Brain microvascular endothelial cell (primary cell): ENCODE results near the gene BMPER.
A peak's percentile ranks its signal among the peaks of the same experiment; 100 is the strongest.

Experiments
- DNase-seq: peaks from one replicate; pipeline ENCODE4 v3.0.0-alpha.2; 2020
- H3K27ac ChIP-seq: fragments of 250-450 bp; sonication (Bioruptor Pico); 2 replicates; pipeline ENCODE4 v1.5.1; 2020; ENCODE audit warnings: mild to moderate bottlenecking, moderate library complexity
- H3K27me3 ChIP-seq: fragments of 250-450 bp; sonication (Bioruptor Pico); replicated peaks from 2 replicates; pipeline ENCODE4 v1.5.1; 2020; ENCODE audit warnings: mild to moderate bottlenecking
- H3K36me3 ChIP-seq: fragments of 250-450 bp; sonication (Bioruptor Pico); replicated peaks from 2 replicates; pipeline ENCODE4 v1.5.1; 2020; ENCODE audit warnings: mild to moderate bottlenecking
- H3K4me3 ChIP-seq: 2 replicates; pipeline ENCODE4 v1.5.1; 2011; ENCODE audit warnings: low read depth, mild to moderate bottlenecking, control low read depth, low read length, moderate library complexity
- CTCF ChIP-seq: IDR thresholded peaks from 2 replicates; pipeline ENCODE4 v1.5.1; 2011; ENCODE audit warnings: low read depth, mild to moderate bottlenecking, moderate library complexity, low read length, control low read depth, inconsistent platforms; ENCODE audit errors: missing control alignments
- in situ Hi-C: cut with HindIII; loops from 2 replicates; pipeline ENCODE4 v1.10.0; 2017; ENCODE audit warnings: low sequenced_read_pairs, low pct_ligation_motif_present

BMPER gene

DNA sequence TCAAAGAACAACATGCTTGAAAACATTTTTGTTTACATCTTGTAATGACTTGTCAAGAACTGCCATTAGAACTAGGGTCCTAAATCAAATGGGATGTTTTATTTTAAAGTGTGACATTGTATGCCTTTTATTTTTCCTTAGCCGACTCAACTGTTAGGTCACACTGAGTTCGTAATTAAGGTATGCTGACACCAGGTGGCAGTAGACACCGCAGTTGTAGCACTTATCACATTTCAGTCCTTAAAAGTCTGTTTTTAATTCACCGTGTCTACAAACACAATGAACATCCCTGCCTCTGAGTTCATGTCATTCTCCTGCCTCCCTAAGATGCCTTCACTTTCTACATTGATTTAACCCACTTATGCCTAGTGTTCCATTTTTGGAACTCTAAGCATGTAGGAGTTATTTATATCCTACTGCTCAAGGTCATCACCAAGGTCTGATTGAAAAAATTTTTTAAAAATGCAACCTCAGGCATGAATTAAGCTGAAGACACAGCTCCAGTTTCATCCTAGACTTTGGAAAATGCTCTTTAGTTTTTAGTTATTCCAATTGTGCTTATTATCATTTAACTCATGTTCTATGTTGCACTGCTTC is 186.1 kb downstream of the BMPER start:
- peak; percentile 67 for TF ChIP-seq CTCF
- in situ Hi-C loops: no loop called here
- peak; percentile 74 for DNase-seq
- H3K27ac ChIP-seq: no peak overlapping the region
- no peaks in the 10 kb centered on the region for H3K27me3 ChIP-seq
- H3K36me3 ChIP-seq: no peaks in the 10 kb centered on the region
- no peak overlapping the region for H3K4me3 ChIP-seq

DNA sequence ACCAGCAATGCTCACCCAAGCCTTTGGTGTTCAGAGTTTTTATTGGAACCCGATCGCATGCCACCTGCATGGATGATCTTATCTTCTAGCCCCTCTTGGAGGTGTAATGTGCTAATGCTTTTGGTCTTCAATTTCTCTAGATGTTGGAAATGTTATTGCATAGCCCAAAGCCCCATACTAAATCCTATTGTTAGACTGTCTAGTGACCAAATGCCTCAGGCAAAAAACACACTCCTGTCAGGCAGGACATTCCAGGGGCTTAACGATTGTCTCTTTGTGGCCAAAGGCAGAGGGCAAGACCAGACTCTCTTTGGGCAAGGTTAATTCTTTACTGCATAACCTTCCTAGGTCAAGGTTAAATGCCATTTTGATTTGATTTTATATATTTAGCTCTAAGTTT is 187.9 kb downstream of the BMPER start:
- Histone ChIP-seq H3K4me3 (no peak overlapping the region), H3K27me3 (no peaks in the 10 kb centered on the region), H3K36me3 (no peaks in the 10 kb centered on the region), H3K27ac (no peak overlapping the region)
- in situ Hi-C loops: no loop called here
- no peak for DNase-seq
- no peak for TF ChIP-seq CTCF

- peak; percentile 85 for DNase-seq
- H3K27ac ChIP-seq: peak overlapping the region; percentile 31
- in situ Hi-C loops: no loop called here
- no peak for TF ChIP-seq CTCF
- H3K4me3 ChIP-seq: no peak overlapping the region
- H3K27me3 ChIP-seq: no peaks in the 10 kb centered on the region
- no peaks in the 10 kb centered on the region for H3K36me3 ChIP-seq
Measured at GRCh38 chr7:34096198-34096651, 190.9 kb downstream of the BMPER start.

GRCh38 chr7:34096777-34097176 is 191.4 kb downstream of the BMPER start:
- no peak overlapping the region for H3K27ac ChIP-seq
- no peak for TF ChIP-seq CTCF
- no peak overlapping the region for H3K4me3 ChIP-seq
- in situ Hi-C loops: no loop called here
- H3K36me3 ChIP-seq: no peaks in the 10 kb centered on the region
- no peaks in the 10 kb centered on the region for H3K27me3 ChIP-seq
- no peak for DNase-seq

DNA sequence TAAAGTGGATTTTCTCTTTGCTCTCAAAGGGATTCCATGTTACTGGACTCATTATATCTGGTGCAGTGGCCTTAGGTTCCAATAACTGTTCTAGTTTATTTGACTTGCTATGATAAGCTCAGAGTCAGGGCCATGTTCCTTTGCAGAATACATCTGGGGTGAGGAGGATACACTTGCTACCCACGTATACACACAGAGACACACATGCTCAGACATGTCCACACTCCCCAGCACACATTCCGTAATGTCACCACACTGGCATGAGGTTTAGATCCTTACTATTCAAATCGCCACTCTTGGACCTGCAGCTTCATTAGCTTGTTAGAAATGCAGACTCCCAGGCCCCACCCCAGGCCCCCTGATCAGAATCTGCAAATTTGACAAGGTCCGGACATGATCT is 195.3 kb downstream of the BMPER start:
- TF ChIP-seq CTCF: no peak
- no peaks in the 10 kb centered on the region for H3K27me3 ChIP-seq
- in situ Hi-C loops: no loop called here

DNA sequence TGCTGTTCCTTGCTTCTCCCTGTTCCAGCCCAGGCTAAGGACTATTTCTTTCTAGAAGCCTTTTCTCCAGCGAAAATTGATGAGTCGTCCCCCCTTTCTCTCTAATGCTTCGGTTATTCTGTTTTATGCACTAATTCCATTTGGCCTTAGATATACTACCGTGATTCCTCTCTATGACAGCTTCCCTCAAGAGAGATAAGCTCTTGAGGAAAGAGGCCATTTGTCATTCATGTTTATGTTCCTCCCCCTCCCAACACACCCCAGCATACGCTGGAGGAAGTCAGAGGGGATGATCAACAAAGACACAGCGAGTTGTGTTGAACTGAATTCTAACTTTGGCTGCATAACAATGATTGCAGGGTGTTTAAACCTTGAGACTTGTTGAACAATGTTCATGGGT is 198.8 kb downstream of the BMPER start:
- no peak overlapping the region for H3K4me3 ChIP-seq
- H3K27ac ChIP-seq: no peak overlapping the region
- no peaks in the 10 kb centered on the region for H3K27me3 ChIP-seq
- H3K36me3 ChIP-seq: no peaks in the 10 kb centered on the region
- no peak for DNase-seq
- in situ Hi-C loops: no loop called here
- TF ChIP-seq CTCF: no peak

More for the DNA sequence above, 195.3 kb downstream of the BMPER start:
- Histone ChIP-seq H3K4me3 (no peak overlapping the region), H3K36me3 (no peaks in the 10 kb centered on the region), H3K27ac (no peak overlapping the region)
- no peak for DNase-seq
